NCI-H2171 (cell line): ENCODE measurements around the gene ATP6V0A4.
"Not testable (repeated sequence)": the region's sequence is repeated elsewhere in the genome, so short reads cannot be mapped to it uniquely, and the experiment has no call there.

Experiments
- DNase-seq: peaks from one replicate; lab custom pipeline; 2025; lab: John Stamatoyannopoulos, UW

The ATP6V0A4 gene

DNA sequence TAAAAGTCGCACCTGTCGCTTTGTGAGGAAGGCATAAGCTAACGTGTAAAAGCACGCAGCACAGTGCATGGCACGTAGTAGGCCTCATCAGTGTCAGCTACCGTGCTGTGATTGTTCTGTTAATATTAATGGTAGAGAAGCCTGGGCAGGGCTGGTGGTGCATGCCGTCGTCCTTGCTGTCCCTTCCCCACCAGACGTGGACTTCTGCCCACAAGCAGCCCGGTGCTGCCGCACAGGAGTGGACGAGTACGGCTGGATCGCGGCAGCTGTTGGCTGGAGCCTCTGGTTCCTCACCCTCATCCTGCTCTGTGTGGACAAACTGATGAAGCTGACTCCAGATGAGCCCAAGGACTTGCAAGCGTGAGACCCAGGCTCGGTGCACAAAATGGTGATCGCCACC lies 4.7 kb upstream of the ATP6V0A4 start:
- DNase-seq: no peak

- DNase-seq: no peak
Observed at GRCh38 chr7:138801256-138801655, 3.3 kb upstream of the ATP6V0A4 start.

GRCh38 chr7:138799336-138800000 lies 1.5 kb upstream of the ATP6V0A4 start:
- no peak for DNase-seq

DNA sequence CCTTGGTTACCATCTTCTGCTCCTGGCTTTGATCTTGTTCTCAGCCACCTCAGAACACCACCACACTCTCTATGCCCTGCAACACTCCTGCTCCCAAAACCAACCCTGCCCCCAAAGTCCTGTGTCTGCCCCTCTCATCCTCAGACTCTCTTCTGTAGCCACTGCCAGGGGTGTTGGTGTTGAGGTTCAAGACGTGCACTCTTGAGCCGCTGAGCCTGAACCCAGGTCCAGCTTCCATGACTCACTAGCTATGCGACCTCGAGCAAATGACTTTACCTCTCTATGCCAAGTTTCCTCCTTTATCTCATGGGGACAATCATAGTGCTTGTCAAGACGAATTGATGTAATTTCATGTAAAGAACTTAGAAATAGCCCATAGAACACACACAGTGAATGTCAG lies 840 bp upstream of the ATP6V0A4 start:
- no peak for DNase-seq

DNA sequence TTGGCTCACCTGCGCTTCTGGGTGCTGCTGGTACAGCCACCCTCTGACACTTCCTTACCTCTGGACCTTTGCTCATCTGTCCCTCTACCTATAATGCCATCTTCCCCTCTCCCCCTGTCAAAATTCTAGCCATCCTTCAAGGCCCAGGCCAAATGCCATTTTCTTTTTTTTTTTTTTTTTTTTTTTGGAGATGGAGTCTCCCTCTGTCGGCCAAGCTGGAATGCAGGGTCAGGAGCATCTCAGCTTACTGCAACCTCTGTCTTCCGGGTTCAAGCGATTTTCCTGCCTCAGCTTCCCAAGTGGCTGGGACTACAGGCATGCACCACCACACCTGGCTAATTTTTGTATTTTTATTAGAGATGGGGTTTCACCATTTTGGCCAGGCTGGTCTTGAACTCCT lies 950 bp downstream of the ATP6V0A4 start:
- not testable (repeated sequence) for DNase-seq

- no peak for DNase-seq
Observed at GRCh38 chr7:138796038-138796615, 1.9 kb downstream of the ATP6V0A4 start.

DNA sequence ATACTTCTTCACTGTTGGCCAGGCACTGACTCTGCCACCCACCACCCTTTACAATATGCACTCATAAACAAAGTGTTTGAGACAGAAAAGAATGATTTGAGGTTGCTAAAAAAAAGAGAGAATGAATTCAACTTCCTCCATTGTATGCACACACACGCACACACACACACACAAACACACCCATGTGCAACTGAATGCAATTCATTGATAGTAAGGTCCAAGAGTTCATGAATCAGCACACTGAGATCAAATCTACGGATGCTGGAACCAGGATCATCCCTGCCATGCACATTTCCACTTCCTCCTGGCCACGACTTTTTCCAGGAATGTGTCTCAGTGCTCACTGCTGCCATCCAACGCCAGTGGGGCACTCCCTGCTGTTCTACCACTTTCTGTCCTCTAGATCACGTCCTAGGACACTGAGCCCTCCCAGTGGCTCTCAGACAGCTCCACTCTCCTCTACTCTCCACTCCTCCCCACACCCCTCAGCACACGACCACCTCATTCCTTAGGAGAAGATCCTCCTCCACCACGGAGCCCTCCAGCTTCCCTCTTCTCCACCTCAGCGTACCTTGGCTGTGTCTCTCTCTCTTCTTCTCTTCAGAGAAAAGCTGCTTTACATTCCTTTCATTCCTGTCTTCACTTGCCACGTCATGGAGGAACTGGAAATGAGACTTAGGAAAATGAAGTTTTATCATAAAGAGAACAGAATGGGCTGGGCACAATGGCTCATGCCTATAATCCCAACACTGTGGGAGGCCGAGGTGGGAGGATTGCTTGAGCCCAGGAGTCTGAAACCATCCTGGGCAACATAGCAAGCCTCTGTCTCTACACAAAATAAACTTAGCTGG lies 12.2 kb downstream of the ATP6V0A4 start:
- no peak for DNase-seq

- no peak for DNase-seq
Observed at GRCh38 chr7:138784692-138785091, 13.3 kb downstream of the ATP6V0A4 start.

- DNase-seq: no peak
Observed at GRCh38 chr7:138781004-138781403, 17.0 kb downstream of the ATP6V0A4 start.

DNA sequence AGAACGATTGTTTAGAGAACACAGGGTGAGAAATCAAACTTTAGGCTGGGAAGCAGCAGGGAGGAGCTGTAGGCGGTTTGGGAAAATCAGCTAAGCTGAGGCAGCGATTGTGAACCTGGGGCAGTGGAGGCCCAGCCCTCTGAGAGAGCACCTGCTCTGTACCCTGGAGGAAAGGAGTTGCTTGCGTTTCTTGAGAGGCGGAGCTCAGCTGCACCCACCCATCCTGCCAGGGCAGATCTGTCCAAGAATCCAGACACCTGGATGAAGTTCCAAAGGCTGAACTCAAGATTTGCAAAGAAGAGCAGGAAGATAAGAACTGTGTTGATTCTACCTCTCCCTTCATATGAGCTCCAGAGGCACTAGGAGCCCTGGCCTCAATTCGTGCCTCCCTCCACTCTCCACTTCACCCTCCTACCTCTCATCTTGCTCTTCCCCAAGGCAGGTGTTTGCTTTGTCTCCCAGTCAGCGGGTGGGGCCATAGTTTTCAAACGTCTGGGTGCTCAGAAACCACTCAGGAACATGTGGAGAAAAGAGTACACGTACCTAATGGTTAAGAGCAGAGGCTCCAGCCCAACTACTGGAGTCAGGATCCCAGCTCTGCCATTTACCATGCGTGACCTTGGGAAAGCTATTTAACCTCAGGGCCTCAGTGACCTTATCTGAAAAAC lies 21.7 kb downstream of the ATP6V0A4 start:
- DNase-seq: no peak

- no peak for DNase-seq
Observed at GRCh38 chr7:138773817-138774216, 24.2 kb downstream of the ATP6V0A4 start.

GRCh38 chr7:138773176-138773575 lies 24.8 kb downstream of the ATP6V0A4 start:
- no peak for DNase-seq

DNA sequence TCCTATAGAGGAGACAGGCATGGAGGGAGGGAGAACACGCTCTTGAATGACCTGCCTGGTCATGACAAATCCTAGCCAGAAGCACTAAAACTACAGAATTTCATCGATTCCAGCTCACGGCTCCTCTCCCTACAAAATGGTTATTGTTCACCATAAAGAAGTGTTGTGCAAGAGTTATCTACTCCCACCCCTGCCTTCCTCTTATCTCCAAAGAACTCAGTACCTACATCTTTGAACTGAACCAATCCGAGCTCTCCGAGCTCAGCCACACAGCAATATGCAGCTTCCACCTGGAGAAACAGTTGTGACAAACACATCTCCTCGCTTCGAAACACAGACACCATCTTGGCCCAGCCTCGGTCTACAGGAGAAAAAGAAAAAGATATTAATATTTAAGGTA lies 27.1 kb downstream of the ATP6V0A4 start:
- DNase-seq: no peak

DNA sequence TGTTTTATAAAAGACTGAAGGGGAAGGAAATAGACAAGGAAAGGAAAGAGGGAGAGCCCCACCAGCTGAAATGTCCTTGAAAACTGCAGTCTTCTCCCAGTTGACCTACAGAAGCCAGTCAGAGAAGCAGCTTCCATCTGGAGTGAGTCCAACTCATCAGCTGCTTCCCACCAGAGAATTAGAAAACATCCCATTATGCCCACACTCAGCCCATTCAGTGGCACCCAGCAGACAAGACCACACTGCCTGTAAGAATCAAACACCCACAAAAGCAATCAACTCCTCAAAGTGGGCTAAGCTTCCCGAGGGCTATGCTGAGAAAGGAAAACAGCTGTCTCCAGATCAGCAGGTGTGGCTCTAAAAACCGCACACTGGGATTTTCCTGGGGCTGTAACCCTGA lies 29.8 kb downstream of the ATP6V0A4 start:
- no peak for DNase-seq

DNA sequence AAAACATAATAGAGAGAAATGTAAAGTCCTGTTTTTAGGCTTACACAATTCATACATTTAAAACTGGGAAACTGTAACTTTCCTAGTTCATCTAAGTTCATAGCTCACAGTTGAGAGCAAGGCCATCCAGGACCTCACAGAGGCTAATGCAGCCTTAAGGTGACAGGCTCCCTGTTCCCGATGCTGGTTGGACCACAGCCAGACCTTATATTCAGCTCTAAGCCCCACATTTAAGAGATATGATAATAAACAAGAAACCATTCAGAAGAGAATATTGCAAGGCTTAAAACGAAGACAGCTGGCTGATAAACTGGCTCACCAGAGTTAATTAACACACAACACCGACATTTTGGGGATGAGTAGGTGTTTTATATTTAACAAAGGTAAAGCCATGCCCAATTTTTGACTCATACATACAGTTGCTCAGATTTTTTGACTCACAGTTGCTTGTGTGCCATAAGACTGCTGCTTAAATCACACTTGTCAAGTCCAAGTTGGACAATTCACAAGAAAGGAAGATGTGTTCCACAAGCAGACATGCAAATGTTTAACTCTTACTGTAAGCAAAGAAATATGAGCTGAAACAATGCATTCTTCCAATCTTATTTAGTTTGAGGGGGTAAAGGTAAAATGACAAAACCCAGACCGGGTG lies 41.3 kb downstream of the ATP6V0A4 start:
- no peak for DNase-seq

DNA sequence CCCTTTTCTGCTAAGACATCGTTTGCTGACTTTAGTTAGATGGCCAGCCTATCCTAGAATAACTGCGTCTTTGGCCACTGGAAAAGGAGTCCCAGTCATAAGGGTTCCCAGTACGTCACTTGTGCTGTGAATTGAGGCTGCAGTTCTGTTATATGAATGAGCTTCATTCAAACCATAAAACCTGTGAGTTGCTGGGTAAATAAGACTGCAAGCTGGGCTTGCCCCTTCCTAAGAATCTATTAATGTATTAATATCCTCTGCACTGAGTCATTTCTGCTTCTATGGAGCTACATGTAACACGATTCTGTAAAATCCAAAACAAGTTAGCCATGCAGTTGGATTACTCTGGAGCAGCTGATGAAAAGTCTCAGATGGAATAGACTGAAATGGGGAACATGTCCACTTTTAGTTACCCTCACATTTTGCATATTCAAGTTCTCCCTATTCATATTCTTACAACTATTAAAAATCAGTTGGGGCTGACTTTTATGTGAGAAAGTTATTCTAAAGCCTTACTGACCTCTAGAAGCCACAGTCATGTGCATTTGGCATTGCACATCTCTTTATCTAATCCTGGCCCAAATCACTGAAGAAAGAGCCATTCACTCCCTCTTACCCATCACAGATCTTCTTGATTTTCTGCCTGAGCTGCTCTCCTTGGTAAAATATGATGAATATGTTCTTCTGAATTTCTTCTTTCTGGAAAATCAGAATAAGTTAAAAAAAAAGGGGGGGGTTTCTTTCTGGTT lies 42.0 kb downstream of the ATP6V0A4 start:
- no peak for DNase-seq

DNA sequence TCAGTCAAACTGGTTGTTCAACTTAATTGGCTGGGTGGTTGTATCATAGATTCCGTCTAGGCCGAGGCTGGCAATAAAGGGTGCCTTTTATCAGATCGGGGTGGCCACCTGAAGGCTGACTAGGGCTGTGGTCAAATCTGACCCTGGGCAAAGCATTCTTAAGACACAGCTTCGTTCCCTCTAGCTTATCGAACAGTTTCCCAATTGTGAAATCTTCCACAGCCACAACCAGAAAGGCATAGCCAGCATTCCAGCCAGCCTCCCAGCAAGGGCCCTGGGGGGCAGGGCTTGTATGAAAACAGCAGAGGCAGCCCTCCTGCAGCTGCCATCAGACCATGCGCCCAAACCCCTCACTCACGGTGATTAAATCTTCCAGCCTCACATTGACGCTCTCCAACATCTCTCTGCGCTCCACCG lies 42.7 kb downstream of the ATP6V0A4 start:
- no peak for DNase-seq

- DNase-seq: no peak
Observed at GRCh38 chr7:138753610-138754009, 44.4 kb downstream of the ATP6V0A4 start.

- DNase-seq: no peak
Observed at GRCh38 chr7:138753150-138753518, 44.9 kb downstream of the ATP6V0A4 start.

GRCh38 chr7:138752518-138753149 lies 45.4 kb downstream of the ATP6V0A4 start:
- peak; percentile 89 for DNase-seq

GRCh38 chr7:138750901-138751464 lies 47.0 kb downstream of the ATP6V0A4 start:
- DNase-seq: no peak
